ENCODE results near the gene LYSET. TPM values are rescaled to one million over a fixed set of nuclear protein-coding genes. Genes with fewer than 3 reads are reported as not detected.
"Not testable (repeated sequence)": the region's sequence is repeated elsewhere in the genome, so short reads cannot be mapped to it uniquely, and the experiment has no call there.

The LYSET gene
- total RNA-seq, 1 donor from 2014 or later: 2.3 TPM

DNA sequence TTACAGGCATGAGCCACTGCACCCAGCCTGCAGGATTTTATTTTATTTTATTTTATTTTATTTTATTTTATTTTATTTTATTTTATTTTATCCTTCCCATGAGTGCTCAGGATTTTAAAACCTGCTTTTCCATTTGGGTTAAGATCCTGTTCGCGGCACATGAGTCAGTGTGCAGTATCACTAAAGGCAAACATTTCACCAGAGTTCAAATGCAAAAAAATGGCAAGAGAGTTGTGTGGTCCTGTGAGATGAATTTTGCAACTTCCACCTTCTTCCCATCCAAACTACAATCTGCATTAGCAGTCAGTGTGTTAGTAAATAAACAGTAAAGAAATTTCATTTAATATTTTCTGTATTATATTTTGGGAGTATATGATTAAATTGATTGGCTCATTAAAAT, 29.4 kb upstream of the LYSET start:
- intact Hi-C loops (cut with DNase I): no loop called here
- no peak for DNase-seq (ENCODE audit: low spot score in 2 of 2)
- no peak overlapping the region for H3K27ac ChIP-seq
- TF ChIP-seq, protein P1, sequence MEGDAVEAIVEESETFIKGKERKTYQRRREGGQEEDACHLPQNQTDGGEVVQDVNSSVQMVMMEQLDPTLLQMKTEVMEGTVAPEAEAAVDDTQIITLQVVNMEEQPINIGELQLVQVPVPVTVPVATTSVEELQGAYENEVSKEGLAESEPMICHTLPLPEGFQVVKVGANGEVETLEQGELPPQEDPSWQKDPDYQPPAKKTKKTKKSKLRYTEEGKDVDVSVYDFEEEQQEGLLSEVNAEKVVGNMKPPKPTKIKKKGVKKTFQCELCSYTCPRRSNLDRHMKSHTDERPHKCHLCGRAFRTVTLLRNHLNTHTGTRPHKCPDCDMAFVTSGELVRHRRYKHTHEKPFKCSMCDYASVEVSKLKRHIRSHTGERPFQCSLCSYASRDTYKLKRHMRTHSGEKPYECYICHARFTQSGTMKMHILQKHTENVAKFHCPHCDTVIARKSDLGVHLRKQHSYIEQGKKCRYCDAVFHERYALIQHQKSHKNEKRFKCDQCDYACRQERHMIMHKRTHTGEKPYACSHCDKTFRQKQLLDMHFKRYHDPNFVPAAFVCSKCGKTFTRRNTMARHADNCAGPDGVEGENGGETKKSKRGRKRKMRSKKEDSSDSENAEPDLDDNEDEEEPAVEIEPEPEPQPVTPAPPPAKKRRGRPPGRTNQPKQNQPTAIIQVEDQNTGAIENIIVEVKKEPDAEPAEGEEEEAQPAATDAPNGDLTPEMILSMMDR (IDR thresholded peaks at IDR 0.05): no peak
- no peaks in the 10 kb centered on the region for H3K4me1 ChIP-seq
- no peaks in the 10 kb centered on the region for H3K27me3 ChIP-seq
- H3K4me3 ChIP-seq: no peak overlapping the region
- H3K9me3 ChIP-seq: no peaks in the 10 kb centered on the region
- no peaks in the 10 kb centered on the region for H3K36me3 ChIP-seq

DNA sequence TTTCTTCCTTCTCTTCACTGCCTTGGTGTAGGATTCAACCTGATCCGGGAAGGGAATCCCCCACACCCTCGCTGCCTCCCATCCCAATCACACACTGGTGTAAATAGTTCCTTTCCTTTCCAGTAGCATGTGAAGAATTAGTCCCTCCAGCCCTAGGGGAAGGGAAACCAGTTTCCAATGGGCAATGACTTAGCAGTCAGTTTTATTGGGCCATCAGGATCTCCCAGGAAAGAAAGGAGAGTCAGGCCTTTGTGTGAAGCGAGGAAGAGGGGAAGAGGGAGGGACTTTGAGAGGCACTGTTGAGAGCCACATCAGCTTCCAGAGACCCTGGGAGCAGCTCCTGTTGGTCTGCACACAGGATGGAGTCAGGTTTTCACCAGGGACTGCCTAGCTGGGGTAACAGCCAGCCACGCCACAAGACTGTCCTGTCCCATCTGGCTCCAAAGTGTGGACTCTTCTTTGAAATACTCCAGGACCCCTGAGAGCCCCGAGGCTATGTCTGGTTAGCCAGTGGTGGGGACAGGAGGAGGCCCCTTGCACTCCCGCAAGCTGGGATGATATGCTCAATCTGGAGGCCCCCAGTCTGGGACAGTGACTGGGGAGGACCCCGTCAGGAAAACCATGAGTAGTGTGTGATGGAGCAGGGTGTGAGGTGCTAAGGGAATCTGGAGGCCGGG, 28.3 kb upstream of the LYSET start:
- DNase-seq (ENCODE audit: low spot score in 2 of 2): no peak
- intact Hi-C loops (cut with DNase I): no loop called here
- TF ChIP-seq, protein P1 (IDR thresholded peaks at IDR 0.05): no peak
- Histone ChIP-seq H3K27me3 (no peaks in the 10 kb centered on the region), H3K27ac (no peak overlapping the region), H3K9me3 (no peaks in the 10 kb centered on the region), H3K4me1 (no peaks in the 10 kb centered on the region), H3K36me3 (no peaks in the 10 kb centered on the region), H3K4me3 (no peak overlapping the region)

DNA sequence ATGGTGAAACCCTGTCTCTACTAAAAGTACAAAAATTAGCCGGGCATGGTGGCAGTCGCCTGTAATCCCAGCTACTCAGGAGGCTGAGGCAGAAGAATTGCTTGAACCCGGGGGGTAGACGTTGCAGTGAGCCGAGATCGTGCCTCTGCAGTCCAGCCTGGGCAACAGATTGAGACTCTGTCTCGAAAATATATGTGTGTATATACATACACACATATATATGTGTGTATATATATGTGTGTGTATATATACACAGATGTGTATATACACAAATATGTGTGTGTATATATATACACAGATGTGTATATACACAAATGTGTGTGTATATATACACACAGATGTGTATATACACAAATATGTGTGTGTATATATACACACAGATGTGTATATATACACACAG, 26.8 kb upstream of the LYSET start:
- H3K4me3 ChIP-seq; H3K9me3 ChIP-seq; intact Hi-C loops (cut with DNase I); H3K27me3 ChIP-seq; DNase-seq (ENCODE audit: low spot score in 2 of 2); H3K36me3 ChIP-seq; H3K4me1 ChIP-seq; H3K27ac ChIP-seq: not testable (repeated sequence)

DNA sequence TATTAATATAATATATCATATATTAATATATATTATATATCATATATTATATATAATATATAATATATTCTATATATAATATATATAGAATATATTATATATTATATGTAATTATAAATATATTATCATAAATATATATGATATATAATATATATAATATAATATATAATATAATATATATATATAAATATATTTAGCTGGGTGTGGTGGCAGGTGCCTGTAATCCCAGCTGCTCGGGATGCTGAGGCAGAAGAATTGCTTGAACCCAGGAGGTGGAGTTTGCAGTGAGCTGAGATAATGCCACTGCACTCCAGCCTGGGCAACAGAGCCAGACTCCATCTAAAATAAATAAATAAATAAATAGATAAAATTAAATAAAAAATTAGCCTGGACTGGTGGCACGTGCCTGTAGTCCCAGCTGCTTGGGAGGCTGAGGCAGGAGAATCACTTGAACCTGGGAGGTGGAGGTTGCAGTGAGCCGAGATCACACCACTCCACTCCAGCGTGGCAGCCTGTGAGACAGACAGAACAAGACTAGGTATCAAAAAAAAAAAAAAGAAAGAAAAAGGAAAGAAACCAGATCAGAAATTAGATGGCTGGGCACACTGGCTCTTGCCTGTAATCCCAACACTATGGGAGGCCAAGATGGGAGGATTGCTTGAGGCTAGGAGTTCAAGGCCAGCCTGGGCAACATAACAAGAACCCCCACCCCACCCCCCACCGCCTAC, 25.3 kb upstream of the LYSET start:
- H3K4me1 ChIP-seq; H3K27me3 ChIP-seq; H3K27ac ChIP-seq; H3K9me3 ChIP-seq; intact Hi-C loops (cut with DNase I); DNase-seq (ENCODE audit: low spot score in 2 of 2); H3K36me3 ChIP-seq; H3K4me3 ChIP-seq: not testable (repeated sequence)

DNA sequence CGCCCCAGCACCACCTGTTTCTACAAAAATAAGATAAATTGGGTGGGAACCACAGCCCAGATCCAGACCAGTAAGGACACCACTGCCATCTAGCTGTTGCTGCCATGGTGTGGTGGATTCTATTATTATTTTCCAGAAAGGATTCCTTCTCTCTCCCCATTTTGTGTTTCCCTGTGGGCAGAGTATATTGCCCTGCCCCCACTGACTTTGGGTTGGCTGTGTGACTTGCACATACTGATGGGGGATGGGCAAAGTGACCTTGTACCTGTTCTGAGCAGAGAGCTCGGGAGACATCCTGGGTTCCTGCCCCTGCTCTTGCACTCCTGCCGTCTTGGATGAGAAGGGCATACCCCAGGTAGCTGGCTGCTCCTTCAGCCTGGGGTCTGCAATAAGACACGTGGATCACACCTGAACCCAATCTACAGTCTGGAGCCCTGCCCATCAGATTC, 24.7 kb upstream of the LYSET start:
- intact Hi-C loops (cut with DNase I): no loop called here
- no peak overlapping the region for H3K27ac ChIP-seq
- H3K36me3 ChIP-seq: no peaks in the 10 kb centered on the region
- no peaks in the 10 kb centered on the region for H3K4me1 ChIP-seq
- H3K9me3 ChIP-seq: no peaks in the 10 kb centered on the region
- no peaks in the 10 kb centered on the region for H3K27me3 ChIP-seq
- DNase-seq (ENCODE audit: low spot score in 2 of 2): no peak
- TF ChIP-seq, protein P1 (IDR thresholded peaks at IDR 0.05): peak in 1 of 3 experiments; percentile 15
- no peak overlapping the region for H3K4me3 ChIP-seq

DNA sequence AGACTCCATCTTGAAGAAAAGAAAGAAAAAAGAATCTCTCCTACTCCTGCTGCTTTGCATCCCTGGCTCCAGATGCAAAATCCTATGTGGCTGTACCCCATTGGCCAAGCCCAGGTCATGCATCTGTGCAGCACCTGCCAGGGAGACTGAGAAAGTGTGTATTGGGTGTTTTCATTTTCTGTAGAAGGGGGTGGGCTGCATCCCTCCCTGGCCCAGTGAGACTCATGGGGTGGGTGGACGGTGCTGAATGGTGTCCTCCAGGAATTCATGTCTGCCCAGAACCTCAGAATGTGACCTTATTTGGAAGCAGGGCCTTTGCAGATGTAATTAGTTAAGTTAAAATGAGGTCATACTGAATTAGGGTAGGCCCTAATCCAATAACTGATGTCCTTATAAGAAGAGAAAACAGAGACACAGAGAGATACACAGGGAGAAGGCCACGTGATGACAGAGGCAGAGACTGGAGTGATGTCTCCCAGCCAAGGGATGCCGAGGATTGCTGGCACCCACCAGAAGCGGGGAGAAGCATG, 23.6 kb upstream of the LYSET start:
- TF ChIP-seq, protein P1 (IDR thresholded peaks at IDR 0.05): no peak
- no peak for DNase-seq (ENCODE audit: low spot score in 2 of 2)
- intact Hi-C loops (cut with DNase I): no loop called here

More for the DNA sequence above, 23.6 kb upstream of the LYSET start:
- no peak overlapping the region for H3K27ac ChIP-seq
- H3K9me3 ChIP-seq: no peaks in the 10 kb centered on the region
- H3K4me1 ChIP-seq: no peaks in the 10 kb centered on the region
- no peaks in the 10 kb centered on the region for H3K36me3 ChIP-seq
- H3K27me3 ChIP-seq: no peaks in the 10 kb centered on the region
- H3K4me3 ChIP-seq: no peak overlapping the region

Data from ascending aorta (tissue), 2 donors.